GM18502 (cell line): ENCODE measurements around the gene CALM1.
"Not testable (repeated sequence)": the region's sequence is repeated elsewhere in the genome, so short reads cannot be mapped to it uniquely, and the experiment has no call there.

ENCODE experiments used
- ATAC-seq: cut with Tn5 transposase; IDR thresholded peaks from one replicate; pipeline ENCODE4 v1.9.1; 2021; ENCODE audit warnings: mild to moderate bottlenecking; ENCODE audit not compliant: unreplicated experiment, poor library complexity

The CALM1 gene

GRCh38 chr14:90383126-90383730 is 13.6 kb upstream of the CALM1 start:
- peak; percentile 91 for ATAC-seq

GRCh38 chr14:90383731-90384542 is 12.9 kb upstream of the CALM1 start:
- peak; percentile 27 for ATAC-seq

- ATAC-seq: no peak
These were observed 12.3 kb upstream of the CALM1 start for GRCh38 chr14:90384543-90384911.

GRCh38 chr14:90386321-90386720 is 10.5 kb upstream of the CALM1 start:
- no peak for ATAC-seq

GRCh38 chr14:90387206-90387760 is 9.5 kb upstream of the CALM1 start:
- no peak for ATAC-seq

- ATAC-seq: no peak
These were observed 8.4 kb upstream of the CALM1 start for GRCh38 chr14:90388437-90388836.

- no peak for ATAC-seq
These were observed 7.8 kb upstream of the CALM1 start for GRCh38 chr14:90388982-90389381.

- no peak for ATAC-seq
These were observed 2.9 kb upstream of the CALM1 start for GRCh38 chr14:90393966-90394365.

- not testable (repeated sequence) for ATAC-seq
These were observed 2.0 kb upstream of the CALM1 start for GRCh38 chr14:90394782-90395181.

- ATAC-seq: peak; percentile 25
These were observed 841 bp downstream of the CALM1 start for GRCh38 chr14:90397425-90398314.

GRCh38 chr14:90398315-90398839 is 1.5 kb downstream of the CALM1 start:
- peak; percentile 17 for ATAC-seq

GRCh38 chr14:90398841-90399540 is 2.2 kb downstream of the CALM1 start:
- ATAC-seq: no peak

GRCh38 chr14:90399541-90400444 is 3.0 kb downstream of the CALM1 start:
- ATAC-seq: peak; percentile 60

GRCh38 chr14:90400904-90401561 is 4.2 kb downstream of the CALM1 start:
- no peak for ATAC-seq

GRCh38 chr14:90402016-90402415 is 5.2 kb downstream of the CALM1 start:
- no peak for ATAC-seq

GRCh38 chr14:90403065-90403464 is 6.2 kb downstream of the CALM1 start:
- no peak for ATAC-seq

GRCh38 chr14:90405101-90405500 is 8.3 kb downstream of the CALM1 start:
- ATAC-seq: no peak

- ATAC-seq: no peak
These were observed 8.9 kb downstream of the CALM1 start for GRCh38 chr14:90405755-90406154.
